ENCODE measurements around the gene GCKR.

GRCh38 chr2:27520316-27520715, 23.7 kb downstream of the GCKR start:
- TF ChIP-seq CTCF (IDR thresholded peaks at IDR 0.05; ENCODE audit: poor library complexity) (no peak), EZH2 (IDR thresholded peaks at IDR 0.05; ENCODE audit: borderline replicate concordance) (no peak), EZH2phosphoT487 (IDR thresholded peaks at IDR 0.05; ENCODE audit: low read depth, severe bottlenecking, unreplicated experiment) (no peak)
